ENCODE results near the gene TSC22D2.

TSC22D2 gene

GRCh38 chr3:150454622-150455021 lies 46.5 kb downstream of the TSC22D2 start:
- TF ChIP-seq, protein P1, sequence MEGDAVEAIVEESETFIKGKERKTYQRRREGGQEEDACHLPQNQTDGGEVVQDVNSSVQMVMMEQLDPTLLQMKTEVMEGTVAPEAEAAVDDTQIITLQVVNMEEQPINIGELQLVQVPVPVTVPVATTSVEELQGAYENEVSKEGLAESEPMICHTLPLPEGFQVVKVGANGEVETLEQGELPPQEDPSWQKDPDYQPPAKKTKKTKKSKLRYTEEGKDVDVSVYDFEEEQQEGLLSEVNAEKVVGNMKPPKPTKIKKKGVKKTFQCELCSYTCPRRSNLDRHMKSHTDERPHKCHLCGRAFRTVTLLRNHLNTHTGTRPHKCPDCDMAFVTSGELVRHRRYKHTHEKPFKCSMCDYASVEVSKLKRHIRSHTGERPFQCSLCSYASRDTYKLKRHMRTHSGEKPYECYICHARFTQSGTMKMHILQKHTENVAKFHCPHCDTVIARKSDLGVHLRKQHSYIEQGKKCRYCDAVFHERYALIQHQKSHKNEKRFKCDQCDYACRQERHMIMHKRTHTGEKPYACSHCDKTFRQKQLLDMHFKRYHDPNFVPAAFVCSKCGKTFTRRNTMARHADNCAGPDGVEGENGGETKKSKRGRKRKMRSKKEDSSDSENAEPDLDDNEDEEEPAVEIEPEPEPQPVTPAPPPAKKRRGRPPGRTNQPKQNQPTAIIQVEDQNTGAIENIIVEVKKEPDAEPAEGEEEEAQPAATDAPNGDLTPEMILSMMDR (IDR thresholded peaks at IDR 0.05): no peak
- no peak for TF ChIP-seq ZFX (IDR thresholded peaks at IDR 0.05; ENCODE audit: borderline replicate concordance)
- H3K27ac ChIP-seq: no peak overlapping the region

DNA sequence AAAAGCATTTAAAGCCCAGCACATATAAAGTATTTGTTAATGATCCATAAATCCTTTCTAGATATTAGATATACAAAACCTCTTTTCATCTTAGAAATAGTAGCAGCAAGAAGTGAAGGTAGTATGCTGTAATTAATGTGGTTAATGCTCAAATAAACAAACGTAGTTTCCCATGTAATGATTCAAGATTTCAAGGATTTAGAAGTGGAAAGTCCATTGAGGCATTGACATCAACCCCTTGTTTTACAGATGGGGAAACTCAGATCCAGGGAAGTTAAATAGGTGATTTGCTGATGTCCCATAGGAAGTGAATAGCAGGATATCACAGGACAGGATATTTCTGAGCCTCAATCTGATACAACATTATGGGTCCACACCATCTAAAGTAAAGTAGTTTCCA lies 47.2 kb downstream of the TSC22D2 start:
- no peak overlapping the region for H3K27ac ChIP-seq

GRCh38 chr3:150458001-150458400 lies 49.9 kb downstream of the TSC22D2 start:
- TF ChIP-seq, protein P1 (IDR thresholded peaks at IDR 0.05): no peak
- TF ChIP-seq ZFX (IDR thresholded peaks at IDR 0.05; ENCODE audit: borderline replicate concordance): no peak
- H3K27ac ChIP-seq: no peak overlapping the region

More for the DNA sequence above, 47.2 kb downstream of the TSC22D2 start:
- no peak for TF ChIP-seq ZFX (IDR thresholded peaks at IDR 0.05; ENCODE audit: borderline replicate concordance)
- TF ChIP-seq, protein P1 (IDR thresholded peaks at IDR 0.05): no peak

GRCh38 chr3:150460484-150460883 lies 52.4 kb downstream of the TSC22D2 start:
- TF ChIP-seq ZFX (IDR thresholded peaks at IDR 0.05; ENCODE audit: borderline replicate concordance): no peak
- TF ChIP-seq, protein P1 (IDR thresholded peaks at IDR 0.05): no peak
- no peak overlapping the region for H3K27ac ChIP-seq

DNA sequence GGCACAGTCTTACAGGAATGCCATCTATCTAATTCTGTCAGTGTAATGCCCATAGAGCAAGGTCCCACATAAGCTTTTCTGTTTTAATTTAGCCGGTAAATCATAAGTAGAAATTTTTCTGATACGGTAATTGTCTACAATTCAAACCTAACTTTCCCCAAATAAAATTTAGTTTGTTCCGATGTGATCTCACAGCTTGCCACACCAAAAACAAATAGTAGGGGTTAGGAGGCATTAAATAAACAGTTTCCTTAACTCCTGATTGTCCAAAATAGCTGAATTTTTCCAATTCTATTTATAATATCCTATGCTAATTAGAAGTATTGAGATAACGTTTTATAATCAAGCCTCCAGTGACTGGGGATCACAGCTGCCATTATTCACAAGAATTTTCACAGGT lies 53.3 kb downstream of the TSC22D2 start:
- no peak for TF ChIP-seq ZFX (IDR thresholded peaks at IDR 0.05; ENCODE audit: borderline replicate concordance)
- TF ChIP-seq, protein P1 (IDR thresholded peaks at IDR 0.05): no peak
- H3K27ac ChIP-seq: no peak overlapping the region

DNA sequence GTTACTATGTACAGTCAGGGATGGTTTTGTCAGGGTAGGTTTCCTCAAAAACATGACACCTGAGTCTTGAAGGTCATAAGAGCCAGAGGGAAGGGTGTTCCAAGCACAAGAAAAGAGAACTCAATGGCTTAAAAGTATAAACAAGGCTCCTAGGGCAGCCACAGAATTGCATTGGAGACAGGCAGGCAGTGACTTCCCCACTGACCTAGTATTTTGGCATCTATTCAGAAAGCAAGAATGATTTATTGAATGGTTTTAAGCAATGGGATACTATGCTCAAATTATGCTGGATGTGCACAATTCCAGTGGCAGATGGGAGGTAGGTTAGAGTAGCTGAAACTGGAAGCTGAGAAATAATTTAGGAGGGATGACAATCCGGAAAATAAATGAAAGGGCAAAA lies 54.0 kb downstream of the TSC22D2 start:
- H3K27ac ChIP-seq: no peak overlapping the region
- TF ChIP-seq, protein P1 (IDR thresholded peaks at IDR 0.05): no peak
- no peak for TF ChIP-seq ZFX (IDR thresholded peaks at IDR 0.05; ENCODE audit: borderline replicate concordance)

DNA sequence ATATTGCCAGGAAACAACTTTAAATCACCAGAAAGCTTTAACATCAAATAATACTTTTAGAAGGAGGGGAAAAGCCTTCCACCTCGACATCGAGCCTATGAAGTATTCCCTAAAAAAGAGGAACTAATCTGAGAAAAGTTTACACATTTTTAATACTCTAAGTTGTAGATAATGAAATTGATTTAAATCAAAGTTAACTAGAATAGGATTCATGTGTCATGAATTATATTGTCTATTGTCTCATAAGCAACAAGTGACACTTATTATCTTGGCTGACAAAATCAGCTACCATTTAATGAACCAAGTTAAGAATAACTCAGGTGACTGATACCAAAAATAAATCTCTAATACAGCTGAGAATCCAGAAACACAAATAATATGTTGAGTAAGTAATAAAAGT lies 56.6 kb downstream of the TSC22D2 start:
- TF ChIP-seq, protein P1 (IDR thresholded peaks at IDR 0.05): no peak
- no peak for TF ChIP-seq ZFX (IDR thresholded peaks at IDR 0.05; ENCODE audit: borderline replicate concordance)
- H3K27ac ChIP-seq: no peak overlapping the region
